A673 (cell line): ENCODE results near the gene TLR9.

ENCODE experiments used
- EZH2 ChIP-seq: fragments of 200-600 bp; sonication (generic); IDR thresholded peaks from 2 replicates; pipeline ENCODE4 v1.6.1; 2017; ENCODE audit warnings: borderline replicate concordance, low read depth, mild to moderate bottlenecking, mixed read lengths, antibody characterized with exemption, low read length; ENCODE audit not compliant: poor library complexity, severe bottlenecking
- TF ChIP-seq, protein P1 (sequence below): fragments of 300-800, 200-600 bp; sonication (generic); conservative IDR thresholded peaks from 2 replicates; pipeline ENCODE4 v1.5.1; 2017; ENCODE audit warnings: low read depth, mild to moderate bottlenecking, antibody characterized with exemption, low read length, moderate library complexity, mixed read lengths

- TF ChIP-seq, protein P1, sequence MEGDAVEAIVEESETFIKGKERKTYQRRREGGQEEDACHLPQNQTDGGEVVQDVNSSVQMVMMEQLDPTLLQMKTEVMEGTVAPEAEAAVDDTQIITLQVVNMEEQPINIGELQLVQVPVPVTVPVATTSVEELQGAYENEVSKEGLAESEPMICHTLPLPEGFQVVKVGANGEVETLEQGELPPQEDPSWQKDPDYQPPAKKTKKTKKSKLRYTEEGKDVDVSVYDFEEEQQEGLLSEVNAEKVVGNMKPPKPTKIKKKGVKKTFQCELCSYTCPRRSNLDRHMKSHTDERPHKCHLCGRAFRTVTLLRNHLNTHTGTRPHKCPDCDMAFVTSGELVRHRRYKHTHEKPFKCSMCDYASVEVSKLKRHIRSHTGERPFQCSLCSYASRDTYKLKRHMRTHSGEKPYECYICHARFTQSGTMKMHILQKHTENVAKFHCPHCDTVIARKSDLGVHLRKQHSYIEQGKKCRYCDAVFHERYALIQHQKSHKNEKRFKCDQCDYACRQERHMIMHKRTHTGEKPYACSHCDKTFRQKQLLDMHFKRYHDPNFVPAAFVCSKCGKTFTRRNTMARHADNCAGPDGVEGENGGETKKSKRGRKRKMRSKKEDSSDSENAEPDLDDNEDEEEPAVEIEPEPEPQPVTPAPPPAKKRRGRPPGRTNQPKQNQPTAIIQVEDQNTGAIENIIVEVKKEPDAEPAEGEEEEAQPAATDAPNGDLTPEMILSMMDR: no peak
- no peak for TF ChIP-seq EZH2
Measured at GRCh38 chr3:52200981-52201679, 24.3 kb downstream of the TLR9 start.
